H1 (cell line): ENCODE data around the gene FAM83G.

ENCODE experiments used
- ATF3 ChIP-seq: IDR thresholded peaks from 2 replicates; pipeline ENCODE4 v1.6.1; 2011; ENCODE audit warnings: low read depth, mild to moderate bottlenecking, low read length; ENCODE audit not compliant: insufficient read depth
- EP300 ChIP-seq, 2 experiments: IDR thresholded peaks; 1 replicate in 1 of 2; 2 replicates in 1 of 2; pipeline ENCODE4 v1.6.1; 2011 to 2012; ENCODE audit warnings: low read depth in 2 of 2, low read length in 2 of 2, mild to moderate bottlenecking in 2 of 2, borderline replicate concordance in 1 of 2, inconsistent platforms in 1 of 2, moderate library complexity in 1 of 2
- GABPA ChIP-seq: IDR thresholded peaks from 2 replicates; pipeline ENCODE4 v1.6.1; 2011; ENCODE audit warnings: mild to moderate bottlenecking, low read length, moderate library complexity, borderline replicate concordance; ENCODE audit not compliant: insufficient read depth
- HDAC2 ChIP-seq, 2 experiments: fragments of 300-600 bp in 1 of 2; sonication (generic) in 1 of 2; IDR thresholded peaks; 2 replicates each; pipeline ENCODE4 v1.6.1; 2011 to 2012; ENCODE audit warnings: low read depth in 2 of 2, low read length in 2 of 2, mild to moderate bottlenecking in 2 of 2, moderate library complexity in 2 of 2, borderline replicate concordance in 1 of 2, inconsistent platforms in 1 of 2
- JUND ChIP-seq: IDR thresholded peaks from 2 replicates; pipeline ENCODE4 v1.6.1; 2011; ENCODE audit warnings: mild to moderate bottlenecking, improper control_type of control experiment, low read length
- POLR2A ChIP-seq, 2 experiments: IDR thresholded peaks; 1 replicate in 1 of 2; 2 replicates in 1 of 2; pipeline ENCODE4 v1.6.1; 2011; ENCODE audit warnings: low read depth in 2 of 2, low read length in 2 of 2, mild to moderate bottlenecking in 2 of 2; ENCODE audit errors: control extremely low read depth in 1 of 2

GRCh38 chr17:18970582-18971480 lies 33.7 kb downstream of the FAM83G start:
- TF ChIP-seq GABPA (no peak), POLR2A (IDR thresholded peaks at IDR 0.05; ENCODE audit: control extremely low read depth in 1 of 2, low read depth in 2 of 2, low read length in 2 of 2) (no peak), EP300 (IDR thresholded peaks at IDR 0.05; ENCODE audit: borderline replicate concordance in 1 of 2, low read depth in 2 of 2, low read length in 2 of 2) (no peak), JUND (no peak), ATF3 (no peak), HDAC2 (IDR thresholded peaks at IDR 0.05; ENCODE audit: borderline replicate concordance in 1 of 2, low read depth in 2 of 2, low read length in 2 of 2) (no peak)
